Measurements from ENCODE around the gene KLHDC3.
"Not testable (repeated sequence)": the region's sequence is repeated elsewhere in the genome, so short reads cannot be mapped to it uniquely, and the experiment has no call there.

Gene KLHDC3

DNA sequence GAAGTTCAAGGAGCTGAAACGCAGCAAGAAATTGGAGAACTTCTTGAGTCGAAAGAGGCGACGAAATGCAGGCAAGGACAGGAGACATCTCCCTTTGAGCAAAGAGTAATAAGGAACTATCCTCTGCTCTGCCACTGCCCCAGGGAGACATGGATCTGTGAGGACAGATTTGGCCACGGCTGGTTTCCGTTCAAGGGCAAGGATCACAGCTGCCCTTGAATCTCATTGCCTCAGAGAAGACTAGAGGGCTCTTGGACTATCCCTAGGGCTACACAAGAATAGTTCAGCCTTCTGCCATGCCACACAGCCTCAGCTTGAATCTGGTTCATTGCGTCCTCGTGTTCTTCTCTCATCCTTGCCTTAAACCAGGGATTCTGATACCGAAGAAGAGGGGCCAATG is 15.1 kb downstream of the KLHDC3 start:
- DNase-seq (ENCODE audit: low read depth in 2 of 2), result no peak

- no peak for DNase-seq (ENCODE audit: low read depth in 2 of 2)
Observed at GRCh38 chr6:43032326-43032725, 18.3 kb downstream of the KLHDC3 start.

DNA sequence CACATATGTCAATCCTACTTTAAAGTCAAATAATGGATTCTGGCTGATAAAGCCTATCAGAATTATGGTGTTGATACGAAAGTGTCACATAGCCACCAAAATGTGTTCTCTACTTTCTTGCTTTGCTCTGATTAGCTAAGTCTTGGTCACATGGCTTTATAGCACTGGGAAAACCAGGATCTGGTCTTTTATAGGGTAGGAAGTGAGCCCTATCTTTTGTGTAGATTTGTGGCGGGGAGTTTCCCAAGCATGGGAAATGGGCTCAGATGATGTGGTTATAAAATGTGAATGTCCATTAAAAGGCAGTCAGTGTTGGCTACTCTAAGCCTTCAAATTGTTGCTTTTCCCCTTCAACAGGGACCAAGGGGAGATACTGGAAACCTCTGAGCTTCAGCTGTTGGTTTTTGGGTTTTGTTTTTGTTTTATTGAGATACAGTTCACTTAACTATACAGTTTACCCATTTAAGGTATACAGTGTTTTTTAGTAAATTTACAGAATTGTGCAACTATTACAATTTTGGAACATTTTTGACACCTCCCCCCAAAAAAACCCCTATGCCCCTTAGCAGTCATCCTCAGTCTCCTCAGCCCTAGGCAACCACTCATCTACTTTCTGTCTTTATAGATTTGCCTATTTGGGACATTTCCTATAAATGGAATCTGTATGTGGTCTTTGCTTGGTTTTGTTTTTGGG is 19.6 kb downstream of the KLHDC3 start:
- no peak for DNase-seq (ENCODE audit: low read depth in 2 of 2)

- no peak for DNase-seq (ENCODE audit: low read depth in 2 of 2)
Observed at GRCh38 chr6:43034190-43034525, 20.1 kb downstream of the KLHDC3 start.

DNA sequence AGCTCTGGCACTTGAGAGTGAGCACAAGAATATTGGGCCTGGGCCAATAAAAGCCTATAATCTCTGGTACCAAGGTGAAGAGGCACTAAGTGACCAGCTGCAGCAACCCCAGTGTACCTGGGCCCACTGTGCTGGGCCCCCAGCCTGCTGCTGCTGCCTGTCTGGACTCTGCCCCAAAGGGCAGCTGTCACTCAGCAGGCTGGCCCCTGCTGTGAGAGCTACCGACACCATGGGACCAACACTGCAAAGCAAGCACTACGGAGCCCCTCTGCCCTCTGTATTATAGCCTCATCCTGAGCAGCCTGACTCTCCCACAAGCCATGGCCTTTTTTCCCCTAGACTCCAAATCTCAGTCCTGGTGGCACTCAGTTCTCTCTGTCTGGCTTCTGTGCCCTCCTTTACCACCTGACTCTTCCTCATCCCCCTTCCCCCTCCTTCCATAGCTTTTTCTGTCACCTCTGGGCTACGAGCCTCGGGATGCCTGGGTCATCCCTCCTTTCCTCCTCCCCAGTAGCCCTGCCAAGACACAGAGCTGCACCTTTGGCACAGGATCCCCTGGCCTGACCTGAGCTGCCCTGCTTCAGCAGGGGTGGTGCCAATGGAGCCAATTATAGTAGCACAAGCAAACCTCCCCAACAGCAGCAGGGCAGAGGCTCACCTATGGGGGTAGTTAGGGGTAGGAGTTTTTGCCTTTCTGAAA is 21.6 kb downstream of the KLHDC3 start:
- no peak for DNase-seq (ENCODE audit: low read depth in 2 of 2)

DNA sequence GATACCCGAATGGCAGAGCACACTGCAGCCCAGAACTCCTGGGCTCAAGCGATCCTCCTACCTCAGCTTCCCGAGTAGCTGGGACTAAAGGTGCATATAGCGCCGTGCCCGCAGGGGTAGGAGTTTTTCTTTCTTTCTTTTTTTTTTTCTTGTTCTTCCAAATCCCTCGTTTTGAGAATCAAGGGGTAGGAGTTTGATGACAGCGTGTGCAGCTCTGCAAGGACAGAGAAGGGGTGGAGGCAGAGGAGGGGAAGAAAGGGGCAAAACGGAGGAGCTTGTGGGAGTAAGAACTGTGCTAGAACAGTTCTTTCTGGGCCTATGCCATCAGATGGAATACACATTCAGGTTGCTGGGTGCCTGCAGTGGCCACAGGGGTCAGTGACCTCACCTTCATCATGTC is 22.7 kb downstream of the KLHDC3 start:
- DNase-seq (ENCODE audit: low read depth in 2 of 2), result no peak

DNA sequence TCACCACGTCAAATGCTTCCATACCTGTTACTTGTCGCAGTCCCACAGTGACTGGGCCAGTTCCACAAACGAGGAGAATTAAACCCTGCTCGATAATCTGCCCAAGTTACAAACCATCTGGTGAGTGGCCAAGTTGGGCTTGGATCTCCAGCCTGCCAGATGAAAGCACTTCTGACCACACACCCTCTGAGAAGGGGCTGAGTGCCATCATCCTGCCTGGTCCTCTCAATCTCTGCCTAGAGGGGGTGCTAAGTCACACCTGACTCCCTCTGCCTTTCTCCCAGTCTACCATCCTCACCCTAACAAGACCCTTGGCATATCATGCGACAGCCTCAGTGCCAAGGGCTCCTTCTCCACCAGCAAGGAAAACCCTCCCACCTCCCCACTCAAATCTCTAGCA is 23.1 kb downstream of the KLHDC3 start:
- DNase-seq (ENCODE audit: low read depth in 2 of 2), result no peak

GRCh38 chr6:43037706-43038105 is 23.7 kb downstream of the KLHDC3 start:
- no peak for DNase-seq (ENCODE audit: low read depth in 2 of 2)

DNA sequence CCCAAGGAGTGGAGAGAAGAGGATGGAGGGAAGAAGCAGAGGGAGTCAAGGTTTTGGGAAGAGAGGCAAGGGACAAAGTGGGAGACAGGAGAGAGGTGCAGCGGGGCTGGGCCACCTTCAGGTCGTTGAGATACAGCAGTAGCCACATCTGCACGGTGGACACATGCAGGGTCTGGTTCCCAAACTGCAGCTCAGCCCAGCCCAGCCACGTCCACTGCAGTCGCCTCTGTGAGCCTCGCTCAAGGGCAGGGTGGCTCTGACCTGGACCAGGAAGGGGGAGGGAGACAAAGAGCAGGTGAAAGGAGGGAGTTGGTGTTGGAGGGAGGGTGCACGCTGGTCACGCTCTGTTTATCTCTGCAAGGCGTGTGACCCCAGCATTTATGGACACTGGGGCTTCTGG is 24.7 kb downstream of the KLHDC3 start:
- DNase-seq (ENCODE audit: low read depth in 2 of 2), result no peak

DNA sequence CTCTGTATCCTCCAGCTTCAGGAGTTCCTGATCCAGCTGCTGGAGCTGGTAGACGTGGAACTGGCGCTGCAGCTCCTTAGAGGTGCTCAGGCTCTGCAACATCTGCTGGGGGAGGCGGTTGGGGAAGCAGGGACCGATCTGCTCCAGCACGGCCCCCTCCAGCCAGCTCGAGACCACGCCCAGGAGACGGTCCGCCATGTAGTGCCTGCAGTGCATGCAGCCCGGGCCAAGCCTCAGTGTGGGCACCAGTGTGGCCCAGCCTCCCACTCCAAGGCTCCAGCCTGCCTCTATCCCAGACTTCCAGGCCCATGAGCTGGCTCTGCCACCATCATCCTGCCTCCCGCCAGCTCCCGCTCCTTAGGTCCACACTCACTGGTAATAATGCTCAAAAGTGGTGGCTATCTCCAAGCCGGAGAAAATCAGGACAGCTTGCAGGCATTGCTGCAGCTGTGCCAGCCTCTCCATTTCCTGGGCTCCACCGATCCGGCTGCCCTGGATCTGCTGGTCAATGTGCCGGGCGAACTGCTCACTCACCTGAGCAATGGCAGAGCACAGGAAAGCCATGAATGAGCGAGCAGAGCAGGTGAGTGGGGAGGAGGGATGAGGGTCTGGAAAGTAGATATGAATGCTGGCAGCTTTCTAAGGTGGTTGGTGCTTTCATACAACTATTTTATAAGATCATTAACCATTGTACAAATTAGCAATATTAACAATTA is 26.7 kb downstream of the KLHDC3 start:
- DNase-seq (ENCODE audit: low read depth in 2 of 2), result no peak

DNA sequence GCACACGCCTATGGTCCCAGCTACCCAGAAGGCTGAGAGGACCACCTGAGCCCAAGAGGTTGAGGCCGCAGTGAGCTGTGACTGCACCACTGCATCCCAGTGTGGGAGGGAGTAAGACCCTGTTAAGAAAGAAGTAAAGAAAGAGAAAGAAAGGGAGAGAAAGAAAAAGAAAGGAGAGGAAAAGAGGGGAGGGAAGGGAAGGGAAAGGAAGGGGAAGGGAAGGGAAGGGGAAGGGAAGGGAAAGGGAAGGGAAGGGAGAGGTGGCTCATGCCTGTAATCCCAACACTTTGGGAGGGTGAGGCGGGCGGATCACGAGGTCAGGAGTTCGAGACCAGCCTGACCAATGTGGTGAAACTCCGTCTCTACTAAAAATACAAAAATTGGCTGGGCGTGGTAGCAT is 27.4 kb downstream of the KLHDC3 start:
- not testable (repeated sequence) for DNase-seq (ENCODE audit: low read depth in 2 of 2)

- DNase-seq (ENCODE audit: low read depth in 2 of 2), result no peak
Observed at GRCh38 chr6:43043310-43043709, 29.3 kb downstream of the KLHDC3 start.

DNA sequence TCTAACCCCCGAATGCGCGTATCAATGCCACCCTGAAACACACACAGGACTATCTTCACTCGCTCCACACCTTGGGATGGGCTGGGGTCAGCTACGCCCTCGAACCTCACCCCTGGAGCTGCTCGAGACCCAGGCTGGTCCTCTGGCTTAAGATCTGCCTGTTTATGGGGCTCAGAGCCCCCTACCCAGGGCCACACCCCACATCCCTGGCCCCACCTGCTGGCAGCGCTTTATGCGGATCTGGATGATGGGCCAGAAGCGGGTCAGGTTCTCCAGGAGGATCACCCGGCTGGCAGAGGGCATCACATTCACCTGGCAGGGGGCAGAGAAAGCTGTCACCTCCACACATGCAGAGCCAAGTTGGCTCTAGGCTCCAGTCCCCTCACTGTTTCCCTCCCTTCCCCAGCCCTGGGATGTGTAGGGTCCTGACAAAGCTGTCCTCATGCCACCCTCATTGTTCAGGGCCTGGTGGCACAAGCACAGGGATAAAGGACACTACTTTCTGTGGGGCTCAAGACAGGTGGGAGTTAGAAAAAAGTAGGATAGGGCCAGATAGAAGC is 31.4 kb downstream of the KLHDC3 start:
- no peak for DNase-seq (ENCODE audit: low read depth in 2 of 2)

DNA sequence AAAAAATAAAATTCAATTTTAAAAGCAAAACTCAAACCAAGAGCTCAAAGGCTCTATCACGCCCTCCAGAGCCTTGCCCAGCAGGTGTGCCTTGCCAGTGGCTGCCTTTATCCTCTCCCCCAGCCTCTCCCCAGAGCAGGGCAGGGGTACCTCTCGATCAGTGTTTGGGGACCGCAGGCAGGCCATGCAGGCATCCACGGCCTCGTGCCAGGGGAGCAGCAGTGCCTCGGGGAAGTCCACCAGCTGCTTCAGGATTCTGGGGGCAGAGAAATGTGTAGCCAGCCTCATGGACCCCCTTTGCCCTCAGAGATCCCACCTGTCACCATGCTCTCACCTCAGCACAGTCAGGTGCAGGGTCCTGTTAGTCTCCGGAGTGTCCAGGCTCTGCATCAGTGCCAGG is 33.9 kb downstream of the KLHDC3 start:
- no peak for DNase-seq (ENCODE audit: low read depth in 2 of 2)

GRCh38 chr6:43050981-43051380 is 36.9 kb downstream of the KLHDC3 start:
- DNase-seq (ENCODE audit: low read depth in 2 of 2), result no peak

- DNase-seq (ENCODE audit: low read depth in 2 of 2), result no peak
Observed at GRCh38 chr6:43052225-43052841, 38.3 kb downstream of the KLHDC3 start.

DNA sequence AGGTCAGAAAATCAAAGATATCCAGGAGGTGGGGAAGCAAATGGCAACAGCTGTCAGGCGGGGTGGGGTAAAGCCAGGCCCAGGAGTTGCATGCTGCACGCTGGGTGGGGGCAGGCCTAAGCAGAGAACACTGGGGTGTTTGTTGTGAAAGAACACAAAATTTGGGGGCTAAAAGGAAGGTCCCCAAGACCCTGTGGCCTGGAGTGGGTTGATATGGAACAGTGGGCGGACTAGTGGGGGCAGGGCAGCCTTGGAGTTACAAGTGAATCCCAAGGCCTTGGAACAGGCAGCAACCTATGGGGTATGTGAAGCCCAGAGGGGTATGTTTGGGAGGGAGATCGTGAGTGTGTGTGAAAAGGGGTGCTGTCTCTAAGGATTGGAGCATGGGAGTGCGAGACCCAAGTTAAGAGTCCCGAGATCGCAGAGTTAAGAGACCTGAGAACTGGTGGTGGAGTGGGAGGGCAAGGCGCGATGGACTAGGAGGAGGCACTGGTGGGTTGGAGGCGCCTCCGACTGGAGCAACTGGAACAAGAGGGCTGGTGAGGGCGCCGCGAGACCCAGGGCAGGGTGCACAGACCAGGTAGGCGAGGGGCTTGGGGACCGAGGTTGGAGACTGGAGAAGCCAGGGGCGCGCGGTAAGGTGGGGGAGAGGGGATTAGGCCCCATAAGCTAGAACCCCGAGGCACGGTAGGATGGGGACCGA is 38.9 kb downstream of the KLHDC3 start:
- no peak for DNase-seq (ENCODE audit: low read depth in 2 of 2)

DNA sequence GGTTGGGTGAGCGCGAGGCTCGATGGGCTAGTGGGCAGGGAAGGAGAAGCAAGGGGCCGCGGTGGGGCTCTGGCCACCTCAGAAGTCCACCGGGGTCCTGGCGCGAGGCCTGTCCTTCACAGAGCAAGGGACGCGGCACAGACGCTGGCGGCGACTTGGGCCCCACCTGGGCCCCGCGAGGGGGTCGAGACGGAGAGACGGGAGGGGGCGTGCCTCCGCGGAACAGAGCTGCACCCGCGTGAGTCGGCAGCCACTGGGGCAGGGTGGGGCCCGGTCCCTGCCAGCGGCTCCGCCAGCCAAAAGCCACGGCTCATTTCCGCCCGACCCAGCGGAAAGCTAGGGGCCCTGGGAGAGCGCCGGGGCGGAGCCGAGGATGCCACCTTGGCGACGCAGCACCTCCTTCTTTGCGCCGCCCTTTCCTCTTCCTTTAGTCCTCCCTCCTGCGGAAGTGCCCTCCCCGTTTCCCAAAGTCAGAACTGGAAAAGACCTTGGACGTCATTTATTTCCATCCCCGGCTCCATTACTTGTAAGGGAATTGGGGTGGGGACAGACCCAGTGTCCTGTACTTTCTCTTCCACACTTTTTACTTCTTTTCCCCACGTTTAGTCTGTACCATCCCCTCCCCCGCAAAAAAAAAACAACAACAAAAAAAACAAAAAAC is 39.6 kb downstream of the KLHDC3 start, which contains the start of gene CUL7:
TSS of gene CUL7 (minus strand) at position 307 of the 661 bp plus-strand sequence. CDS start 1,063 bp downstream, outside the sequence.
- peak; percentile 71 to 76 for DNase-seq (ENCODE audit: low read depth in 2 of 2)

GRCh38 chr6:43054206-43054943 is 40.3 kb downstream of the KLHDC3 start:
- DNase-seq (ENCODE audit: low read depth in 2 of 2), result no peak

- no peak for DNase-seq (ENCODE audit: low read depth in 2 of 2)
Observed at GRCh38 chr6:43055966-43056365, 41.9 kb downstream of the KLHDC3 start.

Data from stimulated activated CD8-positive, alpha-beta memory T cell treated with anti-CD3 and anti-CD28 coated beads, Interleukin-15, amount 100 ng/mL, for 4 hours (primary cell).